GM19238 (cell line): ENCODE results near the gene SMCO3.

ENCODE experiments used
- DNase-seq: peaks from one replicate; pipeline ENCODE4 v3.0.0; 2011; ENCODE audit warnings: low spot score; ENCODE audit not compliant: insufficient read length

The SMCO3 gene

GRCh38 chr12:14828892-14829291, 14.9 kb upstream of the SMCO3 start:
- no peak for DNase-seq

DNA sequence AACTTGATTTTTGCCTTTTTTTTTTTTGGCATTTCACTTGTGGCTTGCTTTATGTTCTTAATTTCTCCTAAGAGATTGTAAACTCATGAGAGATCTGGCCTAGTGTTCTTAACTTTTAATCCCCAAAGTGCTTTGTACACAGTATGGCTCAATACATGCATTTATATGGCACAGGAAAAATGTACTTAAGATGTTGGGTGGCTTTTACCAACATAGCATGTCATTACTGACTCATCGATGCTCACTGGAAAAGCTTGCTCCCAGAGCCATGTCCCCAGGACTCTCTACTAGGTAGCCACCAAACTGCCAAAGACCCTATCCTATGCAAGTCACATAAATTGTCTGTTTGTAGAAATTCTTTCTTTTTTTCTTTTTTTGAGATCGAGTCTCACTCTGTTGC, 13.1 kb upstream of the SMCO3 start:
- DNase-seq: no peak

GRCh38 chr12:14826491-14826890, 12.5 kb upstream of the SMCO3 start:
- no peak for DNase-seq

- DNase-seq: no peak
These were observed 11.3 kb upstream of the SMCO3 start for GRCh38 chr12:14825256-14825655.

DNA sequence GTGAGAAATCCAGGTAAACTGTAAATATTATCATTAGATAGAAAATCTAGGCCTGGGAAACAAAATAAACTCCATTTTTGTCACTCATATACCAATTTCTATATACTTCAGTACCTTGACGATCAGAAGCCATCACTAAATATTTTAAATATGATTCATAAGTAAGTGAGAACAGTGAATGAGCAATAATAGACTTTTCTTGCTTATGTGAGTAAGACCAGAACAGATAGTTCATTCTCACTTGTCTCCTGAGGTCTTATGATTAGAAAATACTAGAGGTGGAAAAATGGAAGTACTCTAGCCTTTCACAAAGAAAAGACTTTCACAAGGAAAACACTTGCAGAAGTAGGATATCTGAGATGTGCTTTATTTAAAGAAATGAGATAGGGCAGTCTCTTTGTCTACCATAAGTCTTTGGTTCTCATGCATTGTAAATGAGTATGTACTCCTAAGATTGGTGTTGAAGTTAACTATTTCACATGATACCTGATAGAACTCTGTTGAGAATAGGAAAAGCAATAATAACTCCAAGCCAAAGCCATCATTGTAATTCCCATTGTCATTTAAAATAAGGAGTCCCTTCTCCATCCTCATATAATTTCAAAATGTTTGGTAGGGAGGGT, 10.1 kb upstream of the SMCO3 start:
- no peak for DNase-seq

- no peak for DNase-seq
These were observed 2.5 kb downstream of the SMCO3 start for GRCh38 chr12:14811486-14811885.

- no peak for DNase-seq
These were observed 3.0 kb downstream of the SMCO3 start for GRCh38 chr12:14810953-14811483.

DNA sequence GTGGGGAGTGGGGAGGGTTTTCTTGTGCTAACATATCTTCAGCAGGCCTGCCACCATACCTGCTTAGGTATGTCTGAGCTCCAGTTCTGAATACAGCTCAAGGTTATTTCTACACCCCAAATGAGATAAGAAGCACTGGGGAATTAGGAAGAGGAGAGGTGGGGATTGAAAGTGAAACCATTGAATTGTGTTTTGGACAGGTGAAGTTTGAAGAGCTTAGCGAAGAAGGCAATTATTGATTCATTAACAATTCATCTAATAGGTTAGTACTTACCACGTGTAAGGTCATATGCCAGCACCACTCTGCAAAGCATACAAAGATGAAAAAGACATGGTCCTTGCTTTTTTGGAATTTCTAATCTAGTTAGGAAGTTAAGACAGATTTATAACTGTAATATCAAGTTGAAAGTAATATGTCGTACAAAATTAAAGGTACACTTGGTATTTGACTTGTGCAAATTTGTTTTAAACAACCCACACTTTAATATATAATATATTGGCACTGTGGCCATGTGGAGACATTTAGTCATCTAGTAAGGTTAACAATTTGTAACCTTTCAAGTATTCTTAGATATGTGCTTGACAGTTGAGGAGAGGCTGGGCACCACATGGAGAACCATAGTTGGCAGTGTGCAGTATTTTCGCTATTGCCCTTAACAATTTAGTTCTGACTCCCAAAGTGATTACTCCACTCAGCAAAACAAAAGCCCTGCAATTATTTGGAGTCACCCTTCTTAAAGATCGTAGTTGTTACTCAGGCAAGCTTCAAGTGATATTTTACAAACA, 3.6 kb downstream of the SMCO3 start:
- no peak for DNase-seq

DNA sequence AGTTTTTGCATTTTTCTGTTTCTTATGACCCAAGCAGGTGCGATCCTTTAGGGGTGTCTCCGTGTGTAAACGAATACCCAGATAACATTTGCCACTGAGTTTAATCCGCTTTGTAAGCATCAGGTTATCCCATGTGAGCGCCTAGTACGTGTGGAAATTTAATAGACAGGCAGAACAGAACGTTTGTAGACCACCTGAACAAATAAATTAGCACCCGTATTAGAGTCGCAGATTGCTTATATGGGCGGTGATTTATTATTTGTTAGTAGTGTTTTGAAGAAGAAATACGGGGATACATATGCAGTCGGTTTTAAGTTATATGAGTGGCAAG, 10.2 kb downstream of the SMCO3 start:
- DNase-seq: no peak

GRCh38 chr12:14803011-14803829, 10.8 kb downstream of the SMCO3 start, which contains the start of the genes C12orf60 and WBP11:
Gene C12orf60, plus strand, starts transcription at chr12:14803670. Its CDS starts 19,266 bp downstream, at chr12:14822936.
Gene WBP11, minus strand, starts transcription at chr12:14803478. Its CDS starts 2,095 bp downstream, at chr12:14801383.
- peak; percentile 73 for DNase-seq

DNA sequence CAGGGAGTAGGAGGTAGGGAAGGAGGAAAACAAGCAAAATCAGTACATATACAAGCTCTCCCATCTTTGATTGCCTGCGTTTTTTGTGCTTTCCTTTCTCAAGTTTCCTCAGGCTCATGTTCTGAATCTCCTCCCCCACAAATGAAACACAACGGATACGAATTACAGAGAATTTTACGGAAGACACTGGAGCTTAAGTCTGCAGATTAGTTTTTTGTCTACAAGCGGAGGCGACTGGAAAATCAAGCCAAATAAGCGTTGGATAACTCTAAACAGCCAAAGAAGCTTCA, 11.3 kb downstream of the SMCO3 start:
- DNase-seq: no peak

GRCh38 chr12:14802247-14802646, 11.7 kb downstream of the SMCO3 start:
- no peak for DNase-seq

- DNase-seq: no peak
These were observed 18.9 kb downstream of the SMCO3 start for GRCh38 chr12:14795028-14795448.

DNA sequence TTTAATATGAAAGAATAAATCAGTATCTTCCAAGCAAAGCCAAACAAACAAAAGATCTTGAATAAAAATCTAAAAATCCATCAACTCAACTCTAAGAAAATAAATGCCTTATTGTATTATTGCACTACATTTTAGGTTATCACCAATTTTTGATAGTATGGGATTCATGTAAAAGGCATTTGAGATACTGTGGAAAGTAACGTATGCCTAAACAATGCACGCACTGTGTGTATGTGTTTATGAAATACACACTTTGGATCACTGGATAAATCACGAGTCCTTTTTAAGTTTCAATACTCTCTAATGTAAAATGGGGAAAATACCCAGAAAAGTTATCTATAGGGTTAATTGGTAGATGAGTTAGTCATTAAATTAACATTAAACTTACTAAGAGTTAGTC, 28.4 kb downstream of the SMCO3 start:
- no peak for DNase-seq

- DNase-seq: no peak
These were observed 29.5 kb downstream of the SMCO3 start for GRCh38 chr12:14784471-14784870.

DNA sequence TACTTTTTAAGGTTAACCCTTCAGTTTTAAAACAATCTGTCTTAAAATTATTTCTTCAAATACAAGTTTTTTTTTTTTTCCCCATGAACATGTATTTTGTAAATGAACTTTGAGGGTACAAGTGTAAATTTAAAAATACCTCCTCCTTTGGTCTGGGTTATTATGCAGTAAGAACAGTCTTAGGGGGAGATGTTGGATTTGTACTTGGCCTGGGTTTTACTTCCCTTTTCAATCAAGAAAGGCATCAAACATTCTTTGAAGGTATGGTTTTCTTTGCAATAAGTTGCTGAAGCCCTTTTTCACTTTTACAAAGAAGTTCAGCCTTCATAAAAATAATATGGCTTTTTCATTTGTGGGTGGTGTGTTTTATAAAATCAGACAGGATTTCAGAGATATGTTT, 31.2 kb downstream of the SMCO3 start:
- no peak for DNase-seq

- no peak for DNase-seq
These were observed 32.4 kb downstream of the SMCO3 start for GRCh38 chr12:14781563-14781962.

- DNase-seq: no peak
These were observed 33.1 kb downstream of the SMCO3 start for GRCh38 chr12:14780859-14781258.

DNA sequence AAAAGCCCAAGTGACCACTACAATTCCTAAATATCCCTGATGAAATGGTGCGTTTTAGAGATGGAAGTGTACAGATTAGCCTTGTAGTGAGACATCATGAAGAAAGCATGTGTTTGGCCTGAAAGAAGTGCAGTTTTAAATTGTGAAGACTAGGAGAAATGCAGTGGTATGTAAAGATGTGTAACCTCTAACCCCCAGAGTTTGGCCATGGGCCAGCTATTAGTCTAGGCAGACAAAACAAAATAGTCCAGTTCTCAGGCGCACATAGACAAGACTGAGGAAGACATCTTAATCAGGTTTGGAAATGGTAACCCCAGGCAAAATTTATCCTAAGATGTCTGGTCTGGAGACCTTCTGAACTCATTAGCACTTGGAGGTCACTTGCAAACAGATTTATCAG, 34.1 kb downstream of the SMCO3 start:
- no peak for DNase-seq

GRCh38 chr12:14777271-14777670, 36.7 kb downstream of the SMCO3 start:
- no peak for DNase-seq

DNA sequence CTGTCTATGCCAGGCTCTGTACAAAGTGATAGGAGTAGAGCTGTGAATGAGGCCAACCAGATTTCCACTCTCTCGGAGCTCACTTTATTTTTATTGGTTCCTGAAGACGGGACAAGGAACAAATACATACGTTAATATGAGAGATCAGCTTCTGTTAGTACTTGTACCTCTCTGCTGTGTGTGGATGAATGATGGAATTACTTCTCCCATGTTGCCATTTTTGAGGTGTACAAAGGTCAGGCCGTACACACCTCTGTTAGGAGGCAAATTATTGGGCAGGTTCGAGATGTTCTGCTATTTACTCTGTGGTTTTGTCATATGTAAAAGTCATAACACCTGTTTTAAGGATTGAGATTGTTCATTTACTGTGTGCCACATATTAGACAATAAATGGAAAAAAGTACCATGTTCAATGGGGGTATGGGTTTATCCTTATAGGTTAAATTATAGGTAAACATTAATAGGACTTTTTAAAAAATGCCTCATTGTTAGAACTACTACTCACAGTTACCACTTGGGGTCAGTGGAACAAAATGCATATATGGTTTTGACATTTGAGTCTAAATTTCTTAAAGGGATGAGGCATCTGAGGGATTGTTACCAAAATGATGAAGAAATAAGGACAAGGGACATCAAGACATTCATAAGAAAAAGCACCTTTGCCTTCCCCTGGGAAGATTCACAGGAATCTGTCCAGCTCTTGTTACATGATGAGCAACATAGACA, 37.6 kb downstream of the SMCO3 start:
- no peak for DNase-seq

- DNase-seq: no peak
These were observed 38.4 kb downstream of the SMCO3 start for GRCh38 chr12:14775636-14775980.
